B cell (primary cell): Measurements from ENCODE around the gene PDE4DIP. TPM values are rescaled to one million over a fixed set of nuclear protein-coding genes. Genes with fewer than 3 reads are reported as not detected.
"Not testable (repeated sequence)": the region's sequence is repeated elsewhere in the genome, so short reads cannot be mapped to it uniquely, and the experiment has no call there.

Source experiments
- ATAC-seq: fragments of 200-7000 bp; cut with Tn5 transposase; one replicate; pipeline ENCODE4 v1.10.0; 2021; ENCODE audit warnings: low read depth, mild to moderate bottlenecking, moderate number of reproducible peaks, moderate library complexity
- CTCF ChIA-PET: fragments of 350-600 bp; sonication (Branson Sonifier 250); formaldehyde crosslinking; loops from one replicate; lab custom pipeline; 2021; ENCODE audit warnings: antibody characterized with exemption, inconsistent platforms; lab: Charles Lee
- POLR2A ChIA-PET: fragments of 350-600 bp; sonication (Branson Sonifier 250); formaldehyde crosslinking; loops from one replicate; lab custom pipeline; 2021; ENCODE audit warnings: antibody characterized with exemption; lab: Charles Lee
- DNase-seq: peaks from one replicate; pipeline ENCODE4 v3.0.0; 2013
- H2AFZ ChIP-seq: 2 replicates; pipeline ENCODE4 v1.6.1; 2012; ENCODE audit warnings: mild to moderate bottlenecking, low read depth, low read length; ENCODE audit not compliant: insufficient read depth, poor library complexity, severe bottlenecking
- H3K27ac ChIP-seq, 2 donors: 1 replicate in 1 of 2; 2 replicates in 1 of 2; pipeline ENCODE4 v1.5.1; 2012 to 2013; ENCODE audit warnings: low read length in 2 of 2, mild to moderate bottlenecking in 2 of 2, moderate library complexity in 1 of 2
- H3K27me3 ChIP-seq, 4 experiments: fragments of 200-600 bp in 1 of 4; sonication (generic) in 1 of 4; replicated peaks in 1 of 4; 1 replicate in 2 of 4; 2 replicates in 2 of 4; pipeline versions ENCODE4 v1.6.1 to v1.7.0; 2013 to 2016; ENCODE audit warnings: low read length in 3 of 4, mild to moderate bottlenecking in 2 of 4, mixed read lengths in 1 of 4, moderate library complexity in 1 of 4; ENCODE audit not compliant: insufficient read depth in 4 of 4, control insufficient read depth in 3 of 4; ENCODE audit errors: control extremely low read depth in 1 of 4
- H3K36me3 ChIP-seq, 2 experiments: replicated peaks in 1 of 2; 1 replicate in 1 of 2; 2 replicates in 1 of 2; pipeline versions ENCODE4 v1.6.1 to v1.7.1; 2013; ENCODE audit warnings: low read length in 1 of 2; ENCODE audit not compliant: insufficient read depth in 2 of 2, control insufficient read depth in 1 of 2; ENCODE audit errors: control extremely low read depth in 1 of 2, extremely low read depth in 1 of 2
- H3K4me1 ChIP-seq, 2 donors: fragments of 200-600 bp in 1 of 2; sonication (generic) in 1 of 2; 1 replicate in 1 of 2; 2 replicates in 1 of 2; pipeline versions ENCODE4 v1.5.1 to v1.6.1; 2013 to 2017; ENCODE audit warnings: low read length in 2 of 2; ENCODE audit not compliant: control insufficient read depth in 2 of 2, insufficient read depth in 2 of 2
- H3K4me2 ChIP-seq: replicated peaks from 2 replicates; pipeline ENCODE3; 2012; ENCODE audit warnings: mild to moderate bottlenecking, low read depth, low read length; ENCODE audit not compliant: poor library complexity, severe bottlenecking
- H3K4me3 ChIP-seq, 5 experiments: fragments of 200-600 bp in 1 of 5; sonication (generic) in 1 of 5; 1 replicate in 3 of 5; 2 replicates in 2 of 5; pipeline versions ENCODE4 v1.5.1 to v1.7.0; 2011 to 2016; ENCODE audit warnings: low read length in 4 of 5, mild to moderate bottlenecking in 4 of 5, low read depth in 2 of 5, control low read depth in 1 of 5, moderate library complexity in 1 of 5; ENCODE audit not compliant: insufficient read depth in 1 of 5; ENCODE audit errors: control extremely low read depth in 1 of 5, extremely low read depth in 1 of 5
- H3K79me2 ChIP-seq: fragments of 200-600 bp; sonication (generic); one replicate; pipeline ENCODE4 v1.6.0; 2016; ENCODE audit warnings: low read length; ENCODE audit not compliant: control insufficient read depth, insufficient read depth
- H3K9ac ChIP-seq: fragments of 200-600 bp; sonication (generic); 2 replicates; pipeline ENCODE4 v1.6.1; 2017; ENCODE audit warnings: mild to moderate bottlenecking, low read length, moderate library complexity
- H3K9me3 ChIP-seq, 3 donors: one replicate each; pipeline versions ENCODE4 v1.6.1 to v1.7.1; 2013; ENCODE audit warnings: low read length in 2 of 3; ENCODE audit not compliant: control insufficient read depth in 2 of 3, insufficient read depth in 1 of 3; ENCODE audit errors: control extremely low read depth in 1 of 3
- H4K20me1 ChIP-seq: 2 replicates; pipeline ENCODE4 v1.6.0; 2012; ENCODE audit warnings: mild to moderate bottlenecking, low read length; ENCODE audit not compliant: insufficient read depth, control insufficient read depth, poor library complexity, severe bottlenecking
- H3K27ac Mint-ChIP-seq: one replicate; pipeline ENCODE4 v1.8.0; 2021; ENCODE audit warnings: mixed read lengths
- H3K27me3 Mint-ChIP-seq: one replicate; pipeline ENCODE4 v1.8.0; 2021; ENCODE audit warnings: mixed read lengths
- H3K4me1 Mint-ChIP-seq: one replicate; pipeline ENCODE4 v1.8.0; 2021; ENCODE audit warnings: mixed read lengths
- H3K4me3 Mint-ChIP-seq: one replicate; pipeline ENCODE4 v1.8.0; 2021; ENCODE audit warnings: mixed read lengths
- H3K9me3 Mint-ChIP-seq: one replicate; pipeline ENCODE4 v1.8.0; 2022; ENCODE audit warnings: mixed read lengths; ENCODE audit not compliant: insufficient read depth
- WGBS: methylation state at CpG from one replicate; pipeline ENCODE4 v1.1.5; 2013; ENCODE audit warnings: missing lambda C conversion rate; ENCODE audit not compliant: insufficient coverage; 5-methylcytosine and 5-hydroxymethylcytosine counted together
- intact Hi-C: fragments of 100-400 bp; cut with micrococcal nuclease; formaldehyde crosslinking; loops from one replicate; pipeline ENCODE4 v1.10.0; 2022
- polyA plus RNA-seq: library from polyadenylated mRNA; depleted of rRNA; stranded (reverse); fragments of >200 nt; gene quantifications from 2 replicates; pipeline ENCODE4 v1.2.3, GENCODE V29; 2012
- total RNA-seq, 2 donors: library from RNA; stranded (reverse); fragments of 120-200 nt in 1 of 2; gene quantifications; 1 replicate in 1 of 2; 2 replicates in 1 of 2; pipeline versions ENCODE4 v1.2.3 to v1.2.4, GENCODE V29; 2013 to 2022

PDE4DIP gene
- total and polyA plus RNA-seq, 2 donors (not counting 1 experiment from before 2014, with no cell fraction given), result 18.4 to 63.9 TPM

- DNase-seq, H4K20me1 ChIP-seq, H3K4me3 Mint-ChIP-seq, ATAC-seq, intact Hi-C loops, H3K4me3 ChIP-seq, H3K9ac ChIP-seq, H3K4me2 ChIP-seq, POLR2A ChIA-PET, H3K9me3 ChIP-seq, CTCF ChIA-PET, H3K27ac Mint-ChIP-seq, H3K36me3 ChIP-seq, H3K27me3 ChIP-seq, H2AFZ ChIP-seq, H3K27me3 Mint-ChIP-seq, H3K4me1 Mint-ChIP-seq, H3K4me1 ChIP-seq, H3K79me2 ChIP-seq, H3K9me3 Mint-ChIP-seq, H3K27ac ChIP-seq: not testable (repeated sequence)
- no CpG with 5 or more reads among the region's 4 CpGs for WGBS
Observed at GRCh38 chr1:148886293-148886692, 42.1 kb downstream of the PDE4DIP start.

- H3K79me2 ChIP-seq, H3K4me1 ChIP-seq, H3K9me3 Mint-ChIP-seq, H3K27ac Mint-ChIP-seq, H3K9me3 ChIP-seq, H2AFZ ChIP-seq, CTCF ChIA-PET, H3K27me3 Mint-ChIP-seq, H3K4me3 Mint-ChIP-seq, H3K4me3 ChIP-seq, intact Hi-C loops, H3K4me2 ChIP-seq, H4K20me1 ChIP-seq, H3K27me3 ChIP-seq, DNase-seq, ATAC-seq, H3K9ac ChIP-seq, H3K4me1 Mint-ChIP-seq, H3K36me3 ChIP-seq, H3K27ac ChIP-seq, POLR2A ChIA-PET: not testable (repeated sequence)
- WGBS, result no CpG with 5 or more reads among the region's 5 CpGs
Observed at GRCh38 chr1:148888597-148888996, 44.4 kb downstream of the PDE4DIP start.

- H3K9me3 ChIP-seq, POLR2A ChIA-PET, H3K4me3 Mint-ChIP-seq, H3K27ac Mint-ChIP-seq, H3K4me2 ChIP-seq, H3K79me2 ChIP-seq, H3K9me3 Mint-ChIP-seq, H3K27ac ChIP-seq, H3K27me3 Mint-ChIP-seq, intact Hi-C loops, H2AFZ ChIP-seq, CTCF ChIA-PET, ATAC-seq, H3K4me1 Mint-ChIP-seq, H4K20me1 ChIP-seq, DNase-seq, H3K4me3 ChIP-seq, H3K9ac ChIP-seq, H3K4me1 ChIP-seq, H3K27me3 ChIP-seq, H3K36me3 ChIP-seq: not testable (repeated sequence)
- WGBS, result no CpG with 5 or more reads among the region's 28 CpGs
Observed at GRCh38 chr1:148889267-148890074, 45.2 kb downstream of the PDE4DIP start.

- WGBS, result no CpG with 5 or more reads among the region's 4 CpGs
- H3K4me3 Mint-ChIP-seq, CTCF ChIA-PET, H3K36me3 ChIP-seq, H4K20me1 ChIP-seq, H3K9ac ChIP-seq, H3K9me3 ChIP-seq, H3K4me1 Mint-ChIP-seq, ATAC-seq, H2AFZ ChIP-seq, H3K4me3 ChIP-seq, H3K27me3 ChIP-seq, DNase-seq, intact Hi-C loops, H3K27me3 Mint-ChIP-seq, H3K27ac Mint-ChIP-seq, H3K4me2 ChIP-seq, POLR2A ChIA-PET, H3K9me3 Mint-ChIP-seq, H3K4me1 ChIP-seq, H3K27ac ChIP-seq, H3K79me2 ChIP-seq: not testable (repeated sequence)
Observed at GRCh38 chr1:148890075-148890568, 45.9 kb downstream of the PDE4DIP start.
